Heart right ventricle (tissue), 16 donors: ENCODE data around the gene NMS. TPM values are rescaled to one million over a fixed set of nuclear protein-coding genes. Genes with fewer than 3 reads are reported as not detected.

Source experiments
- ATAC-seq, 8 donors: fragments of 200-7000 bp; cut with Tn5 transposase; one replicate each; pipeline ENCODE4 v1.9.1; 2020; ENCODE audit warnings: mild to moderate bottlenecking in 8 of 8, moderate library complexity in 8 of 8, moderate number of reproducible peaks in 1 of 8
- DNase-seq, 2 donors: peaks; one replicate each; pipeline ENCODE4 v3.0.0-alpha.2; 2020
- H3K27ac ChIP-seq, 10 donors: fragments of 200-600 bp; sonication (generic) in 2 of 10; one replicate each; pipeline versions ENCODE4 v1.5.0 to v1.8.0; 2020 to 2022; ENCODE audit warnings: mild to moderate bottlenecking in 3 of 10
- H3K27me3 ChIP-seq, 7 donors: fragments of 200-600 bp; one replicate each; pipeline ENCODE4 v1.8.0; 2021 to 2022; ENCODE audit warnings: mild to moderate bottlenecking in 2 of 7
- H3K36me3 ChIP-seq, 9 donors: fragments of 200-600 bp; sonication (generic) in 1 of 9; one replicate each; pipeline versions ENCODE4 v1.5.0 to v1.8.0; 2020 to 2022; ENCODE audit warnings: mild to moderate bottlenecking in 2 of 9
- H3K4me1 ChIP-seq, 9 donors: fragments of 200-600 bp; sonication (generic) in 1 of 9; one replicate each; pipeline versions ENCODE4 v1.5.0 to v1.8.0; 2020 to 2022; ENCODE audit warnings: mild to moderate bottlenecking in 4 of 9
- H3K4me3 ChIP-seq, 10 donors: fragments of 200-600 bp; sonication (generic) in 2 of 10; one replicate each; pipeline versions ENCODE4 v1.5.0 to v1.8.0; 2020 to 2022; ENCODE audit warnings: mild to moderate bottlenecking in 7 of 10, moderate library complexity in 2 of 10
- H3K9me3 ChIP-seq, 11 donors: fragments of 200-600 bp in 10 of 11; sonication (generic) in 2 of 11; one replicate each; pipeline versions ENCODE4 v1.5.0 to v1.8.0; 2013 to 2022; ENCODE audit warnings: mild to moderate bottlenecking in 2 of 11, control low read depth in 1 of 11, moderate library complexity in 1 of 11
- CTCF ChIP-seq, 9 donors: fragments of 200-600 bp; sonication (generic) in 2 of 9; IDR thresholded peaks; one replicate each; pipeline versions ENCODE4 v1.5.0 to v1.8.0; 2021 to 2022; ENCODE audit warnings: antibody characterized with exemption in 9 of 9, mild to moderate bottlenecking in 5 of 9, moderate library complexity in 1 of 9
- WGBS, 2 donors: extraction: QIAGEN DNeasy Blood & Tissue Kit; methylation state at CpG; one replicate each; pipeline ENCODE4 v1.1.7; 2013; ENCODE audit warnings: inconsistent platforms in 1 of 2; 5-methylcytosine and 5-hydroxymethylcytosine counted together
- intact Hi-C, 10 donors: fragments of 100-400 bp; cut with DNase I; formaldehyde crosslinking; loops; one replicate each; pipeline versions ENCODE4 v1.11.1 to v1.14.2; 2022
- polyA plus RNA-seq, 2 donors: library from polyadenylated mRNA; stranded (reverse); fragments of 200-250 nt; gene quantifications; one replicate each; pipeline ENCODE4 v1.2.3, GENCODE V29; 2013
- total RNA-seq, 10 donors: library from RNA; stranded (reverse); fragmentation: NEBNext Ultra II Directional in 3 of 10; extraction: Animal tissue kit (Norgen Biotek cat#: 25700) in 3 of 10; gene quantifications; one replicate each; pipeline versions ENCODE4 v1.2.1 to v1.2.4, GENCODE V29; 2021 to 2023
- donor health status: Arrhythmogenic right ventricular cardiomyopathy.
- donor health status: ischemic (EF 13 %, LVEDD 7.1; RV severe dilation, severe dysfunction).
- donor health status: healthy with polysubstance abuse.
- donor health status: DM: no; HTN: yes; CAD: no.
- donor health status: DM: no; HTN: no; CAD: no.
- donor health status: ischemic (EF 25% LVEDD 6.9; RV normal size, moderate dysfunction).
- donor health status: ischemic (EF 25% LVEDD 5.7; RV mildly dilated, moderate dysfunction).
- donor health status: healthy.
- donor health status: DM: yes; HTN: yes; CAD: no.
- donor health status: Ischemic cardiomyopathy.
- donor health status: ischemic (EF 35%, LVEDD 5.7; RV mildly dilated, moderate dysfunction).
- donor health status: nonischemic (EF 11% LVEDD 7.7; RV severe dilation, severe dysfunction).
- donor health status: DM: yes; HTN: yes; CAD: no.
- donor health status: PGD.
- donor health status: ischemic (EF 29% LVEDD 5.4; RV normal size, mild dysfunction).
- donor health status: nonischemic (EF 23%, LVEDD 6.1; RV moderate dilation, normal function).

The NMS gene
- total and polyA plus RNA-seq, 12 donors: not detected

GRCh38 chr2:100470898-100471514, 724 bp downstream of the NMS start:
- WGBS, 2 donors: 16 to 19% methylated on average over 16 of the region's 16 CpGs
- peaks cover 0 to 68% (median 19%) of the 10 kb centered on the region in 7 donors for H3K27me3 ChIP-seq

GRCh38 chr2:100476606-100477005, 6.3 kb downstream of the NMS start:
- no peak for TF ChIP-seq CTCF (IDR thresholded peaks at IDR 0.05)
- Histone ChIP-seq H3K27ac (no peak overlapping the region), H3K4me3 (no peak overlapping the region), H3K9me3 (no peaks in the 10 kb centered on the region), H3K4me1 (no peaks in the 10 kb centered on the region), H3K27me3 (peaks cover 0 to 46% (median 10%) of the 10 kb centered on the region in 7 donors), H3K36me3 (no peaks in the 10 kb centered on the region)
- intact Hi-C loops: no loop called here
- ATAC-seq (no peak), DNase-seq (no peak)
- 88 to 89% methylated on average over 8 of the region's 8 CpGs for WGBS, 2 donors

More at GRCh38 chr2:100470898-100471514, 724 bp downstream of the NMS start:
- intact Hi-C loops: no loop called here
- Histone ChIP-seq H3K27ac (no peak overlapping the region), H3K36me3 (no peaks in the 10 kb centered on the region), H3K4me3 (no peak overlapping the region), H3K9me3 (no peaks in the 10 kb centered on the region), H3K4me1 (no peaks in the 10 kb centered on the region)
- DNase-seq (peak in 1 of 2 donors; percentile 24), ATAC-seq (no peak)
- TF ChIP-seq CTCF (IDR thresholded peaks at IDR 0.05): no peak

GRCh38 chr2:100482741-100483140, 12.5 kb downstream of the NMS start:
- no peak overlapping the region for H3K27ac ChIP-seq
- H3K4me3 ChIP-seq: no peak overlapping the region
- 57 to 60% methylated on average over 4 of the region's 4 CpGs for WGBS, 2 donors
- H3K9me3 ChIP-seq: no peaks in the 10 kb centered on the region
- no peaks in the 10 kb centered on the region for H3K36me3 ChIP-seq
- peaks cover 0 to 17% (median 4%) of the 10 kb centered on the region in 7 donors for H3K27me3 ChIP-seq
- ATAC-seq: no peak
- peak in 1 of 9 donors; percentile 13 for TF ChIP-seq CTCF (IDR thresholded peaks at IDR 0.05)
- intact Hi-C loops: no loop called here
- H3K4me1 ChIP-seq: no peaks in the 10 kb centered on the region
- no peak for DNase-seq

- peaks cover 0 to 5% (median 3%) of the 10 kb centered on the region in 7 donors for H3K27me3 ChIP-seq
- H3K27ac ChIP-seq: no peak overlapping the region
- no peaks in the 10 kb centered on the region for H3K36me3 ChIP-seq
- intact Hi-C loops: no loop called here
- no peak for DNase-seq
- WGBS, 2 donors: 61 to 67% methylated on average over 5 of the region's 5 CpGs
- H3K9me3 ChIP-seq: no peaks in the 10 kb centered on the region
- ATAC-seq: no peak
- no peak for TF ChIP-seq CTCF (IDR thresholded peaks at IDR 0.05)
- H3K4me1 ChIP-seq: no peaks in the 10 kb centered on the region
- H3K4me3 ChIP-seq: no peak overlapping the region
Observed at GRCh38 chr2:100483895-100484294, 13.6 kb downstream of the NMS start.
